Lung (tissue), 12 donors: ENCODE measurements around the gene ATOSA. TPM values are rescaled to one million over a fixed set of nuclear protein-coding genes. Genes with fewer than 3 reads are reported as not detected.
A peak's percentile ranks its signal among the peaks of the same experiment; 100 is the strongest.

ENCODE experiments used
- ATAC-seq: fragments of 200-7000 bp; cut with Tn5 transposase; one replicate; pipeline ENCODE4 v1.9.1; 2020; ENCODE audit warnings: moderate number of reproducible peaks; ENCODE audit not compliant: insufficient read depth, low FRiP score
- DNase-seq, 3 donors: peaks; one replicate each; pipeline ENCODE4 v3.0.0-alpha.2; 2013 to 2017
- H3K27ac ChIP-seq, 2 donors: one replicate each; pipeline ENCODE4 v1.5.1; 2013; ENCODE audit warnings: mild to moderate bottlenecking in 2 of 2, moderate library complexity in 2 of 2, control low read depth in 1 of 2, inconsistent platforms in 1 of 2, low read depth in 1 of 2, low read length in 1 of 2
- H3K27me3 ChIP-seq, 3 donors: one replicate each; pipeline ENCODE4 v1.5.1; 2013; ENCODE audit warnings: low read length in 2 of 3; ENCODE audit not compliant: control insufficient read depth in 3 of 3, insufficient read depth in 3 of 3
- H3K36me3 ChIP-seq, 4 donors: one replicate each; pipeline ENCODE4 v1.5.1; 2013; ENCODE audit warnings: low read length in 4 of 4, mild to moderate bottlenecking in 1 of 4, moderate library complexity in 1 of 4; ENCODE audit not compliant: control insufficient read depth in 4 of 4, insufficient read depth in 4 of 4
- H3K4me1 ChIP-seq, 5 donors: one replicate each; pipeline ENCODE4 v1.5.1; 2013; ENCODE audit warnings: low read length in 5 of 5, mild to moderate bottlenecking in 2 of 5, moderate library complexity in 1 of 5; ENCODE audit not compliant: control insufficient read depth in 5 of 5, insufficient read depth in 5 of 5
- H3K4me3 ChIP-seq: one replicate; pipeline ENCODE4 v1.5.1; 2013; ENCODE audit warnings: mild to moderate bottlenecking, control low read depth, moderate library complexity
- H3K9ac ChIP-seq, 2 donors: one replicate each; pipeline ENCODE4 v1.5.1; 2013; ENCODE audit warnings: low read length in 2 of 2, control low read depth in 1 of 2; ENCODE audit not compliant: insufficient read depth in 1 of 2
- H3K9me3 ChIP-seq, 4 donors: one replicate each; pipeline ENCODE4 v1.5.1; 2013; ENCODE audit warnings: low read length in 3 of 4, mild to moderate bottlenecking in 1 of 4, moderate library complexity in 1 of 4; ENCODE audit not compliant: control insufficient read depth in 4 of 4, insufficient read depth in 3 of 4
- WGBS, 2 donors: extraction: QIAGEN DNeasy Blood & Tissue Kit; methylation state at CpG; one replicate each; pipeline ENCODE4 v1.1.7; 2013; 5-methylcytosine and 5-hydroxymethylcytosine counted together
- polyA plus RNA-seq, 2 donors: library from polyadenylated mRNA; stranded (reverse); fragments of 200-250 nt; gene quantifications; one replicate each; pipeline ENCODE4 v1.2.1, GENCODE V29; 2013
- total RNA-seq, 2 donors: library from RNA; depleted of rRNA in 1 of 2; stranded (reverse); fragments of >200 nt in 1 of 2; gene quantifications; one replicate each; pipeline ENCODE4 v1.2.1, GENCODE V29; 2014 to 2021
- TF ChIP-seq, protein P1 (sequence below): IDR thresholded peaks from 2 replicates; pipeline ENCODE4 v1.5.1; 2012; ENCODE audit warnings: mild to moderate bottlenecking; ENCODE audit errors: control extremely low read depth, extremely low read depth
- donor health status: control.
- donor health status: control.
- donor health status: Bipolar disorder and iron deficiency.
- donor health status: healthy.
- donor health status: DM: yes; HTN: yes; CAD: no.

ATOSA gene
- total and polyA plus RNA-seq, 4 donors: 12.1 to 114 (median 46.7) TPM

DNA sequence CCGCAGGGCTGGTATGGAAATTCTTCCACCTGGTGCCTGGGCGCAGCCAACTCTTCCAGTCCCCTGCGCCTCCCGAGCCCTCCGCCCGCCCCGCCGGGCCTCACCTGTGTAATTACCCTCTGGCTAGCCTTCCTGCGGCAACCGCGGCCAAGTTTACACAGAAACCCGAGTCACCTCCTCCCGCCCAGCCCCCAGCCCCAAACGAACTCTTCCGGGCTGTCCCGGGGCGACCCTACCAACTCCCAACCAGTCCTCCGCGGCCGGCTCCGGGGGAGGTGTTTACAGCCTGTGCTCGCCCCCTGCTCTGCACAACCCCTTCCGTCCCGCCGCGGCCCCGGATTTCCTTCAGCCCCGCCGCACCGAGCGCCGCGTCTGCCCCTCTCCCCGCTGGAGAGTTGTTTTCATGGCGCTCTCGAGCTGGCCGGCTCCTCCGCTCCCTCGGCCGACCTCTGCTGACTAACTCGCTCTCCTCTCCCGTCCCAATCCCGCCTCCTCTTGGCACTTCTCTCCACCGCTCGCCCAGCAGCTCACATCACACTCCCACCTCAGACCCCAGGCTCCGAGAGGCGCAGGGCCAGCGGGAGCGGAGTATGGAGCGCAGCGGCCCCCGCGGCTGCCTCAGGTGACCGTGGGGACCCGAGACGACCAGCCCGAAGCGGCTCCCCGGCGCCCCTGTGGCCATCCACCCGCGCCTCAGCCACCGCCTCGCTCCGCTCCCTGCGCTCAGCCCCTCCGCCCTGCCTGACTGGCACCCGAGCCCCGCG is 538 bp downstream of the ATOSA start:
- H3K4me1 ChIP-seq: peaks cover 0 to 23% (median 7%) of the 10 kb centered on the region in 5 donors
- peak overlapping the region; percentile 74 to 82 for H3K9ac ChIP-seq
- 1% methylated on average over 59 to 70 of the region's 70 CpGs for WGBS, 2 donors
- peaks cover 0 to 4% (median 0%) of the 10 kb centered on the region in 4 donors for H3K36me3 ChIP-seq
- TF ChIP-seq, protein P1, sequence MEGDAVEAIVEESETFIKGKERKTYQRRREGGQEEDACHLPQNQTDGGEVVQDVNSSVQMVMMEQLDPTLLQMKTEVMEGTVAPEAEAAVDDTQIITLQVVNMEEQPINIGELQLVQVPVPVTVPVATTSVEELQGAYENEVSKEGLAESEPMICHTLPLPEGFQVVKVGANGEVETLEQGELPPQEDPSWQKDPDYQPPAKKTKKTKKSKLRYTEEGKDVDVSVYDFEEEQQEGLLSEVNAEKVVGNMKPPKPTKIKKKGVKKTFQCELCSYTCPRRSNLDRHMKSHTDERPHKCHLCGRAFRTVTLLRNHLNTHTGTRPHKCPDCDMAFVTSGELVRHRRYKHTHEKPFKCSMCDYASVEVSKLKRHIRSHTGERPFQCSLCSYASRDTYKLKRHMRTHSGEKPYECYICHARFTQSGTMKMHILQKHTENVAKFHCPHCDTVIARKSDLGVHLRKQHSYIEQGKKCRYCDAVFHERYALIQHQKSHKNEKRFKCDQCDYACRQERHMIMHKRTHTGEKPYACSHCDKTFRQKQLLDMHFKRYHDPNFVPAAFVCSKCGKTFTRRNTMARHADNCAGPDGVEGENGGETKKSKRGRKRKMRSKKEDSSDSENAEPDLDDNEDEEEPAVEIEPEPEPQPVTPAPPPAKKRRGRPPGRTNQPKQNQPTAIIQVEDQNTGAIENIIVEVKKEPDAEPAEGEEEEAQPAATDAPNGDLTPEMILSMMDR: no peak
- peak overlapping the region; percentile 98 to 99 for H3K27ac ChIP-seq
- H3K4me3 ChIP-seq: peak overlapping the region; percentile 84
- no peaks in the 10 kb centered on the region for H3K9me3 ChIP-seq
- H3K27me3 ChIP-seq: peaks cover 0 to 4% (median 0%) of the 10 kb centered on the region in 3 donors
- ATAC-seq: peak; percentile 70
- DNase-seq: peak; percentile 73 to 78 (median 74)

DNA sequence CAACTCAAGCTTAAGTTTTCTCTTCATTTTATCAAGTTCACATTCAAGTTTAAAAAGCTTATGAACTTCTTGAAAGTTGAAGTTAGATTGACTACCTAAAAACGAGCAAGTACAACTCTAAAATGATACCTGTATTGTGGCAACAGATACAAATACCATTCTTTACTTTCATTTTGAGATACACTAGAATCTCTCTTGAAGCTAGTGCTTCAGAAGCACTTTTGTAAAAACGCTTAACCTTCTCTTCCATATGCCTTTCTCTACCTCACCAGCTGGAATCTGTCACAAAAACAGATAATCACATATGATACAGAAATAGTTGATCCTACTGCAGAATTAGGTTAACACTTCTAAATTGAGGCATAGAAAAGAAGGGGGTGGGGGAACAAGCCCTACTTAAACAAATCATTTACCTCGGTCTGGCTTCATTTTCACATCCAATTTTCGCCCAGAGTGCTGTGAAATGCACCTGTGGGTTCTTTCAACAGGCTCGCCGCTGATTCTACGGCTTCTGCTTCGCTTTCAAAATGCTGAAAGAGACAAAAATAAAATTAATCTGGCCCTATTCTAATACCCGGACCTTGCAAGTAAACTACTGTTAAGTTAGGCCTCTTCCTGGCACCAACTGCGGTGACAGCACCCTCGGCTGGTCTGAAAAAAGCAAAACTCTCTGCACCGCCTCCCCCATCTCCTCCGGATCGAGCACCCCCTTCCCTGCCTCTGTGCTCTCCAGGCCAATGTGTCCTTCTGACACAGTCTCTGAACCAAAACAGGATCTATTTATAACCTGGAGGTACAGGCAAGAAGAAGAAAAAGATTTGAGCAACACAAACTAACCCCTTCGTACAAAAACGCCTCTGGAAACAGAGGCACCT is 1.4 kb downstream of the ATOSA start:
- TF ChIP-seq, protein P1: no peak
- Histone ChIP-seq H3K4me1 (peaks cover 0 to 23% (median 10%) of the 10 kb centered on the region in 5 donors), H3K27me3 (peaks cover 0 to 4% (median 0%) of the 10 kb centered on the region in 3 donors), H3K36me3 (peaks cover 0 to 12% (median 0%) of the 10 kb centered on the region in 4 donors), H3K4me3 (peak overlapping the region; percentile 84), H3K9ac (peak overlapping the region; percentile 74 to 82), H3K27ac (peak overlapping the region; percentile 98 to 99), H3K9me3 (no peaks in the 10 kb centered on the region)
- 1% methylated on average over 16 of the region's 16 CpGs for WGBS, 2 donors
- DNase-seq (peak; percentile 77 to 88 (median 87)), ATAC-seq (peak; percentile 61)

DNA sequence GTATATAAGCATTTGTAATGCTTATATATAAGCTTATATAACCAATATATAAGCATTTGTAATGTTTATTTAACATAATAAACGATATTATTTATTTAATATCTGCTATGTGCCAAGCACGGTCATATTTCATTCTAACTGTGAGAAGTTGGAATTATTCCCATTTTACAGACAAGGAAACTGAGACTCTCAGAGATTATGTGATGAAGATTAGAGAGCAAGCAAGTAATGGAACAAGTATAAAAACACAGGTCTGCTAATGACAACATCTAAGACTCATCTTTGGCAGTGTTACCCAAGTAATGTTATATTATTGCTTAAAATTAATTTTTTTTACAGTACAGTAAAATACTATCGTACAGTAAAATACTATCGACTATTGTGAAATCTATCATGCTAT is 4.4 kb downstream of the ATOSA start:
- peaks cover 0 to 18% (median 9%) of the 10 kb centered on the region in 5 donors for H3K4me1 ChIP-seq
- H3K27ac ChIP-seq: no peak overlapping the region
- H3K36me3 ChIP-seq: peaks cover 0 to 22% (median 5%) of the 10 kb centered on the region in 4 donors
- WGBS, 2 donors: 71 to 80% methylated on average over 4 of the region's 4 CpGs
- H3K27me3 ChIP-seq: no peaks in the 10 kb centered on the region
- H3K9me3 ChIP-seq: no peaks in the 10 kb centered on the region
- DNase-seq (no peak), ATAC-seq (no peak)
- no peak overlapping the region for H3K4me3 ChIP-seq
- no peak overlapping the region for H3K9ac ChIP-seq
- TF ChIP-seq, protein P1: no peak
